Epidermal melanocyte (primary cell): ENCODE measurements around the gene CDH2.

Source experiments
- DNase-seq: peaks from one replicate; pipeline ENCODE4 v3.0.0; 2011; ENCODE audit warnings: low spot score; ENCODE audit not compliant: insufficient read length

CDH2 gene

DNA sequence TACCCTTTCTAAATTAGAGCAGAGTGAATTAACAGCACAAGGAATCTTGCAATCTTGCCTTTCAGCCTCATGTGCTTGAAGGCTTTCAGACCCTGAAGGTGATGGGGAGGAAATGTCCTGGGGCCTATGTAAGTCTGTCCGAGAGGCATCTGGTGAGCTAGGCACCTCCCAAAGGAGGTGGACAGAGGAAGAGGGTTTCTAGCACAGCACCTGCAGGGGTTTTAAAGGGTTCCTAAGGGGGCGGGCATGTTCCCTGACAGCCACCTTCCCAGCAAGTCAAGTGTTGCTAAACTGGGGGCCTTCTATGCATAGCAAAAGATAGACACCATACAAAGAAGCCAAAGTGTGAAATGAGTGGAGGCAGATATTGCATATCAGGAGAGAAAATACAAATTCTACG, 88.5 kb downstream of the CDH2 start:
- DNase-seq: no peak

DNA sequence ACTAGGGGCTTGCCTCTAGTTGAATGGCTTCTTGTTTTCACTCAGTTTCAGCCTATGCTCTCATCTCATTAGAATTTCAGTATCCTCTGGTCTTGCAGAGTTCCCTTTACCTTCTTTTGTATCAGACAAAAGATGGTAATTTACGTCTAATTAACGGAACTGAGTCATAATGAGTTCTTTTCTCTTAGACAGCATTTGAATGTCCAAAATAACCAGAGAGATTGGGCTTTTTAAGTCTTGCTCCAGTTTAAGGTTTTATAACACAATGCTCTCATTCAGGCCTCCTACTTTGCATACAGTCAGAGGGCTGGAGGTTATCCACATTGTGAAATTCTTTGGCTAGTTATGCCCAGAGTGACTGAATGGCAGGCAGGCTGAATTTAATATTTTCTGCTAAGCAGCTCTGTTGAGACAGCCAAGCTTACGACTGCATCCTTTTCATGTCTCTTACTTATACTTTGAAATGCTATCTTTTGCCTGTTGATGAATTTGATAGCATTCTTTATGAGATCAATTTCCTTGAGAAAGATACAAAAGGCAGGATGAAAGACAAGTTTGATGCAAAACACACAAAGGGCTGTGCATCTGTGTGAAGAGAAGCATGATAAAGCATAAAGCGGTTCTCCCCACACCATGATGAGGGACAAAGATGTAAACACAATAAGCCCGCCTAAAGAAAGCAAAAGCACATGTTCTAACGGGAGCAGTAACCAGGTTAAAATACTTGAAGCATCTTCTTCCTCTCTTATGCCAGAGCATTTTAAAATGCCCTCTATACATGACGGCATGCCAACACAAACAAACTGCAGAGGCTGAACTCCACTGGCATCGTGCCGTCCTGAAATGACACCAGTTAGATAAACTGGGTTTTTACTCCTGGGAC, 90.0 kb downstream of the CDH2 start:
- peak; percentile 66 for DNase-seq

DNA sequence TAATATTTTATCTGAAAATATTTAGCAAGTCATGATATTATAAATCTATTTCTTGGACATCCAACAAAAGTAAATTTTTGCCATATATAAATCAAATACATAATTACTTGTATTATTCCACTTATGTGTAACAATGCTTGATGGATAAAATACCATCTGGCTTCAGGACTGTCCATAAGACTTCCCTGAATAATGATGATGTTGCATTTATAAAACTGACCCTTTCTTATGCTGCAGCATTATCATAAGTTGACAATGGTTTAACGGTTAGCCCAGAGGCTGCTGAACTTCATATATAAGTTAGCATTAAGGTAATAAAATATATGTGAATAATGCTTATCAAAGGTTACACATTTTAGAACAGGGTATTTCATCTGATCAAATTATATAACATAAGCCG, 95.4 kb downstream of the CDH2 start:
- no peak for DNase-seq

DNA sequence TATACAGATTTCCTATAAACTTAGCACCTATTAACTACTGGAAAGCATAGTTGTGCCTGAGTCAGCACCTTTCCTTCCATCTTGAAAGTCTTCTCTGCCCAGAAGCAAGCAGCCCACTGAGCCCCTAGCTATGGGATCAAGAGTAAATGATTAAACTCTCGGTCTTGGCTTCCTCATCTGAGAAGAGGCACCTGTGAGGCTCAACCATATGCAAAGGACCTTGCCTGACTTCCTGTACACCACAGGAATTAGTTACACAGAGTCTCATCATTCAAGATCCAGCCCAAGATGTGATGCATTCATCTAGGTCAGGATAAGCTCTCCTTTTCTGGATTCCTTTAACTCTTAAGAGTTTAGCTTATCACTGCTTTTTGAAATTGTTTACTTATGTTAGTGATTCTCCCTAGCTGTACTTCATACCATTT, 96.0 kb downstream of the CDH2 start:
- DNase-seq: no peak

DNA sequence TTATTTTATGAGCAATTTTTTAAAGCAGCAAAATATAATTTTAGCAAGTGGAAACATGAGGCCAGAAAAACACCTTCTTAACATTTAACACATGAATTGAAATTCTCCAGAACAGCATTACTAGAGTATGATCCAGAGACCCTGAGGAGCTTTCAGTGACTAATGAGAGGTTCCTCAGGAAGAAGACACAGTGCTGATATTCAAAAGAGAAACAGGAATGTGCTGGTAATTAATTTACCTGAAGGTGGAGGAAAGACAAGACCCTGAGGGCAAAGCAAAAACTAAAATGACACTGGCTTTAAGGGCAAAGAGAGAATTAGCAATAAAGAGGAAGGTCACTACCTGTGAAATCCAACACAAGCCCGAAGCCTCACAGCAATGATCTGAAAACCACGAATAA, 97.0 kb downstream of the CDH2 start:
- DNase-seq: no peak

DNA sequence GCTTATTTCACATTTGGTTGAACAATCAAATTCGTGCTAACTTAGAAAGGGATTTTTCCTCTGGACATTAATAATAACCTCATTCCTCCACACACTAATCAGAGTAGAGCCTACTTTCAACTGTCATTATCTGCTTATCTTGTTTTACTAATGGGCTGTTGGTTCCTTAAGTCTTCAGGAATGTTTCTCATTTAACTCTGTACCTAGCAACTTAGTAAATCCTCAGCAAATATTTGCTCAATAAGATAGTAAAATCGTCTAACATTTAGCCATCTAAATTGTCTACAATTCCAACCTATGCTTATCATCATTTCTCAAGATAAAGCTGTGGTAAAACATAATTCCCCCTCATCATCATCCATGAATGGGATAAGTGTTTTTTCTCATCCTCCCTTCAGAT, 98.1 kb downstream of the CDH2 start:
- no peak for DNase-seq

DNA sequence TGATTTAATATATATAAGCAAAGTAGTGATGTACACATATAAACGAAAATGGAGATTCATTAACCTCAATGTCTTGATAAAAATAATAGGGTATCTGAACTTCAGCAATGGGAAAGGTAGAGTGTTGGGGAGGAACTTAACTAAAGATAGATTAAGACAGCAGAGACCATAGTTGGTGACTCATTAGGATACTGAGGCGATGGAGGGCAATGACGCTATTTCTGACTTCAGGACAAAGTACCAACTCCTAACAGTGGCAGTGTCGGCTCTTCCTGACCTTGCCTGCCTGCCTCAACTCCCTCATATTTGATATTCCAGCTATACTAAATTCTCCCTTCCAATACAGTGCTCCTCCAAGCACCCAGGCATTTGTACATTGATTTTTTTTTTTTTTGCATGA, 98.6 kb downstream of the CDH2 start:
- DNase-seq: no peak

DNA sequence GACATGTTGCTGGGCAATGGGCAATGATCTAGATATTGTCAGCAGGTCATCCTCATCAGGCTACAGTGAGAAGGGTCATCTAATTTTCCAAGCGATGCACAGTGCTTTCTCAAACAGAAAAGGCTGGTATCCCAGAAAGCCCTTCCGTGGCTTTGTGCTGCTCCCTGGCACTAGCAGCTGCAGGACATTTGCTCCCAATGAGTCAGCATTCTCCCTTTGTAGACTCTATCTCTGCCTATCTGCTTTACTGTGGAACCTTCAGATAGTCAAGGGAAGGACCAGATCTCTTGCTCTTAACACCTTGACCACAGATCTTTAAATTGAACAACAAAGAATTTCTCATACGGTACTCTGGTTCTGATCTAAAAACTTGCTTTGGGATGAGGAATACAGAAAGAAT, 101.4 kb downstream of the CDH2 start:
- DNase-seq: no peak

DNA sequence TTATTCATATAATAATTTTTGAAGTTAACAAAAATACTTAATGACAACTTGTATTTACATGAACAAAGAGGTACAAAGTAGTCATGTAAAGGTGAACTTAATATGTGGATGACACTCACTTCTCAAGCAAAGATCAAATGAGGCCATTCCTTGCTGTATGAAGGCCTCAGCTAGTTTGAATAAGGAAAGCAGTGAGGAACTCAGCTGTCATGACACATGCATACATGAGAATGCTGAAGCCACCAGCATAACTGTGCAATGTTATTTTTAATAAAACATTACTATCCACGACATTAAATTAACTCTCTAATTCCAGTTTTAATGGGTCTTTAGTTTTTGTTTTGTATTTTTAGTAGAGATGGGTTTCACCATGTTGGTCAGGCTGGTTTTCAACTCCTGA, 102.9 kb downstream of the CDH2 start:
- DNase-seq: no peak

DNA sequence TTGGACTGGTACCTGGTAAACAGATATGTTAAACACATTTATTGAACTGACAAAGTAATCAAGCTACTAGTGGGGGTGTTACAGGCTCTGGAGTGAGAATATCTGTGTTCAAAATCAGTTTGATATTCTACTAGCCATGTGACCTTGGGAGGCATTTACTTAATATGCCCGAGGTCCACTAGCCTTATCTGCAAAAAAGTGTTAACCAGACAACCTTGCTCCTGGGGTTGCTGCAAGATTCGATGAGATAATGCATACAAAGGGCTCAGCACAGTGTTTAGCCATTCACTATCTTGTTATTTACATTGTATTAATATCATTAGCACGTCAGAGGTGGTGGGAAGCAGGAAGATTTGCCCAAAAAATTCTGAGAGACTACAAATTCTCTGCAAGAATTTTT, 103.3 kb downstream of the CDH2 start:
- DNase-seq: no peak

DNA sequence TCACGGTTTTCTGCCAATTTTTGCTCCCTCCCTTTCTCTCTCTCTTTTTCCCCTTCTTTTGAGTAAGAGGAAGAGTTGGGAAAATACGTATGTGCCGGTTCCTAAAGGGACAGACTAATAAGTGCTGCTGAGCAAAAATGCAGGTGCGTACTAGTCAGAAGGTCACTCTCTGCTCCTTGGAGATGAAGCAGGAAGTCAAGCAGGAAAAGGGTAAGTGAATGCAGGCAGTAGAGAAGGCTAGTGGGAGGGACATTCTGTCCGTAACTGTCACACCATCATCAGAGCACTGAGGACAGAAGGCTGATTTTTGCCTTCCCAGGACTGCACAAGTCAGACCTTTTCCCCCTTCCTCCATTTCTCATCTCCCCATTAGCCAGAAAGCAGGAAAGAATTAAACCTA, 105.7 kb downstream of the CDH2 start:
- DNase-seq: no peak

DNA sequence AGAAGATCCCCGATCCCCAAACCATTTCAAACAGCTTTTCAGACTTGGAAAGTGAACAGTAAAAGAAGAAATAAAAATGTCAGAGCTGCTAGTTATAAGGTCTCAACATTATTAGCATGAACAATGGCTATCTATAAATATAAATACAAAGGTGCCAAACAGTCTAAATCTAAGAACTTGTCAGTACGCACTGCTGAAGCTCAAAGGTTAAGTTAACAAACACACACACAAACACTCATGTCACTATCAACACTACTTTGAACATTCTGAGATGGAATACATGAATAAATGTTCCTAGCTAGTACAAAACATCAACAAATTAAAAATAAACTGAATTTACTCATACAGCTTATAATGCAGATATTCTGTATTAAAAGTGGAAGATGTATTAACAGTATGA, 108.7 kb downstream of the CDH2 start:
- no peak for DNase-seq

DNA sequence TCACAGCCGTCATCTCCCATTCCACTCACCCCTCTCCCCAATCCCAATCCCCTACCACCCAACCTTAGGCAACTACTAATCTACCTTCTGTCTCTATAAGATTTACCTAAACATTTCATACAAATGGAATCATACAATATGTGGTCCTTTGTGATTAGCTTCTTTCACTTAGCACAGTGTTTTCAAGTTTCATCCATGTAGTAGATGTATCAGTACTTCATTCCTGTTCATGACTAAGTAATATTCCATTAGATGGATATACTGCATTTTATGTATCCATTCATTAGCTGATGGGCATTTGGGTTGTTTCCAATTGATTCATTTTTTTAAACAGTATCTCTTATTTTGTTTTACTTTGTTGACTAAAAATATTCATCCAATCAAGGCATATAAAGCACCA, 109.6 kb downstream of the CDH2 start:
- DNase-seq: no peak

DNA sequence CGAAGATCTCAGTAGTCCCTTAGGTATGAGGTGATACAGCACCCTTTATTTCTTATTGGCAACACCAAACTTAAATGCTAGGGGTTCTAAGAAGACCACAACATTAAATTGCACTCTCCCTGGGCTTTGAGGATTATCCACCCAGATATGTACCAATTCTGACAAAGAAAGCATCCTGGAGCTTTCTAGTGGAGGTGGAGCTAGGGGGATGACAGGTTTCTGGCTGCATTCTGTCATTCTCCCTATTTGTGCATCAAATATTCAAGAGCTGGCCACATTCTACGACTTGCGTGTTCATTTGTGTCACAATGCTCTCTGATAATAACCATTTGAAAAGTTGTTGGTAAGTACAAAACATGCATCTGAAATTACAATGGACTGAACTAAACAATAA, 111.1 kb downstream of the CDH2 start:
- no peak for DNase-seq

DNA sequence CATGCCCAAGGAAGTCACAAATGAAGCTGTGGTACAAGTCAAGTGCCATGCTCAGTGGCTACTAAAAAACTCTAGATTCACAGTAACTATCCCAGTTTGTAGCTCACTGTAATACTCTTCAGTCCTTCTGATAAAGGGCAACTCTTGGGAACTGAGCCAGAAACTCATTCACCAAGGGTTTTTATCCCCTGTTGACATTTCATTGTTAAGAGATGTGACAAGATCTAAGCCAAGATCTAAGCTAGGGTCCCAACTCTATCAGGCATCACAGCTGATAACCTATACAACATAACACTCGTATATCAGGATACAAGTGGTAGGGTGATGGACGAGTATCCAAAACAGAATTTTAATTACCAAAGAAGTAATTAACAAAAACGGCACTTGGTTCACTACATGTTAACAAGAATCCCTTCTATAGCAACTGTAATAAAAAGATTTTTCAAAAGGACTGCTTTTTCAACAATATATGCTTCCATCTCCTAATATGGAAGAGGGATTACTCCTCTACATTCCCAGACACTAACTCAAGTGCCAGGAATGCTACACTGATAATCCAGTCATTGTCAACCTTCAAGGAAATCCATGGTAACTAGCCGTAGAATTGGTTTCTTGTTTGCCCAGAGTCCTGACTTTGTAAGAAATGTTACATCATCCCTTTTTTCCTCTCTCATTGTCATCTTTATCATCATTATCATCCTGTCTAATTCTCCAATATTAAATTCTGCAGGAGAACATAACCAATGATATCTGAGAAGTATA, 111.7 kb downstream of the CDH2 start:
- no peak for DNase-seq

DNA sequence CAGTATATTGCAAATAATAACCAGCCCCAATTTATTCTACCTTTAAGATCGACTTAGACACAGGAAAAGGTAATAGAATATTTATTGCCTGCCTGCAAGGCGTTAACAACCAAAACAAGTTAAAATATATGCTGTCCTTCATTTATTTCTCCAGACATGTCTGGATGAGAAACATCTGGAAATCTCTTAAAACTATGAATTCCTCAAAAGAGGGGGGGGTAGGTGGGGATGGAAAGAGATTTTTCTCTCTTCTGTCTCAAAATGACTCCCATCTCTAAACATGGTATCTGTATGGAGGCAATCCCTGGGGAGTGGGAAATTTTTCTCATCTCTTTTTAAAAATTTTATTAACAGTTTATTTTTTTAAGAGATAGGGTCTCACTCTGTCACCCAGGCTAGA, 113.0 kb downstream of the CDH2 start:
- DNase-seq: no peak

DNA sequence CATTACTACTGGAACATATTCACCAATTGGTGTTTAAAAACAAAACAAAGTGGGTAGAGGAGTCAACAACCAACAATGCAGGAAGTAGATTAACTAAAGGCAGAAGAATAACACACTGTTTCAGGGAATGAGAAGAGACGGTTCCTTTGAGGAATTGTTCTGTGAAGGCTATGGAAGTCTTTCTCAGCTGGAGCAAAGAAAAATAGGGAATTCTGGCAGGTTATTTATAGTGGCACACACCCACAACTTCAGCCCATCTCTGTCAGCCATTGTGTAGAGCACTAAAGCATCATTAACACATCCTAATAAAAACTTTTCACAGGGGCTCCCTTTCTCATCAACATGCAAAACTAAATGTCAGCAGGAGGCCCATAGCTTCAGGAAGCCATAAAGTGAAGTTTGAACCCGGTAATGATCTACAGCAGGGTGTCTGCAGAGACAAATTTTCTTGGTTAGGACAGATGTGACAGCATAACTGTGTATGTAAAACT, 113.6 kb downstream of the CDH2 start:
- DNase-seq: no peak

DNA sequence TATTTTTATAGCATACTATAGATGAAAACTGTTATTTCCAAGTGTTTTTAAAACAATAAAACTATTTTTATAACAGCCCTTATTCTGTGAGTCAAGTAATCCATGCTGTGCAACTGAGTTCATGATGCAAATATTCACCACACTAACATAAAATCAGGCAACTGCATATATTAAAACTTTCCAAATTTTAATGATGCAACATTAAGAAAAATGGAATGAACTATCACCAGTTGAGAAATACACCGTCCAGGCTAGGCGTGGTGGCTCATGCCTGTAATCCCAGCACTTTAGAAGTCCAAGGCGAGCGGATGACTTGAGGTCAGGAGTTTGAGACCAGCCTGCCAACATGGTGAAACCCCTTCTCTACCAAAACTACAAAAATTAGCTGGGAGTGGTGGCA, 114.5 kb downstream of the CDH2 start:
- no peak for DNase-seq

DNA sequence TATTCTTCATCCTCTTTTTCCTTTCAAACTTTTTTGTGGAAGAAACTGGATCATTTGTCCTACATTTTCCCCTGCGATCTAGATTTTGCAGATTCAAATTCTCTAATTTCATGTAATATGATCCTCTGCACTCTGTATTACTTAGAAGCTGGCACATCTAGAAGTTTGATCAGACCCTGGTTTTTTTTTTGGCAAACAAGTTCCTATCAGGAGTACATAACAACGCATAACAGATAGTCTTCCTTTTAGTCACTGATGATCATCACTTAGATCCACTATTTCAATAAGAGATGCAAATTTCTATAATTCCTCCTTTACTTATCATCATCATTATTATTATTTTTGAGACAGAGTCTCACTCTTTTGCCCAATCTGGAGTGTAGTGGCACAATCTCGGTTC, 117.1 kb downstream of the CDH2 start:
- no peak for DNase-seq

DNA sequence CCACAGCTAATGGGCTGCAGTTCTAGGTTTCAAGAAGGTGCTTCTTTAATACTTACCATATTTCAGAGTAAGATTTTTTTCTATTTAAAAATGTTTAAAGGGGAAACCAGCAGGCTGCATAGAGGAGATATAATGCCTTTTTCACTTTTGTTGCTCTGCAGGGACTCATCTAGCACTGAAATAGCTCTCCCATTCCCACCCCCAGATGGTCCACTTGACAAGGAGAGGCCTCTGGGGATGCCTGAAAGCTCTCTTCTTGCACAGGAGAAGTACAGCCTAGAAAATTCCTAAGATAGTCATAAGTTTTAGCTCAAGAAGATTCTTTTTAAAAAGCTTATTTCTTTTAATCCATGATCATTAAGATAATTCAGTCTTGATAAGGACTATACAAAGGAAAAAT, 126.4 kb downstream of the CDH2 start:
- DNase-seq: no peak

DNA sequence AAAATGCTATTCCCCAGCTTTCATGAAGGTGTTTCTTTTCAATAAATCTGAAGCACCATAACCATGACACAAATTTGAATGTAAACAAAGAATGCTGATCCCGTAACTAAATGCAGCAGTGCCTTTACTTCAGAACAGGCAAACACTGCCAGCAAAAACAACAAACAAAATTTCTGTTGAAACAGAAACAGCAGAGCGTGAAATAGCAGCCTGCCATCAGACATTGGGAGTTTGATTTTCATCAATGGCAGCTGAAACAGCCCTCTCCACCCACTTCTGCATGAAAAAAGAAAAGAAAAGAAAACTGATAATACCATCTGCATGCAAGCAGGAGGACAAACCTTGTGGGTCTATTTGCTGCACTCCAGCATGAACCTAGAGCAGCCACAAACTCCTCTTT, 128.3 kb downstream of the CDH2 start:
- DNase-seq: no peak

DNA sequence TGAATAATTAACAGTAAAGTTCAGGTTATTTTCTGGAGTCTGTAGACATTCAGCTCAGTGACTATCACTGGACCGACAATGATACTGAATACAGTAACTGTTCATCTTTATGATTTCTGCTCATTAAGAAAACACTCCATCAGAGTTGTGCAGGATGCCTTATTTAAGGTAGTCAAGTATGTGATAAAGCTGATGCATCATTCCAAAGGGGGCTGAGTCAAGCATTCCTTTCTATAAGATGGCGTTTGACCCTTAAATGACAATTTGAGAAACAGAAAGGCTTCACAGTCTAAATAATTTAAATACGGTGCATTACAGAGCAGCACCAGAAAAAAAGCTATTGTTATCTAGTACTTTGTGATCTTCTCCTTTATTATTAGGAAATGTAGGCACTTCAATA, 131.1 kb downstream of the CDH2 start:
- DNase-seq: no peak
